Measurements from ENCODE around the gene TBC1D4. TPM values are rescaled to one million over a fixed set of nuclear protein-coding genes. Genes with fewer than 3 reads are reported as not detected.

TBC1D4 gene
- total and polyA plus RNA-seq, 10 of the 15 experiments (the other 5 are each of a cell fraction or from before 2014, with no cell fraction given): 11.0 to 38.6 (median 25.5) TPM

GRCh38 chr13:75461314-75461713, 20.7 kb downstream of the TBC1D4 start:
- H4K20me1 ChIP-seq (ENCODE audit: control insufficient read depth, insufficient read depth): no peaks in the 10 kb centered on the region
- peaks cover 16% of the 10 kb centered on the region for H3K4me1 ChIP-seq (ENCODE audit: control insufficient read depth, insufficient read depth, low read length)
- ChIA-PET POLR2A (interaction anchor here (1.2 kb wide), 1 partner anchor 22 kb away, joined by 3 read pairs; no protein-coding TSS in a partner anchor), CTCF (interaction anchor here (0.8 to 1.3 kb wide), 3 partner anchors 9 to 202 kb away, joined by 3 to 4 read pairs (median 3); no protein-coding TSS in a partner anchor), RAD21 (ENCODE audit: unreplicated experiment) (no interaction called here), SMC1A (ENCODE audit: uncharacterized antibody, unreplicated experiment) (interaction anchor here (1.0 to 1.3 kb wide), 2 partner anchors 9 to 22 kb away, joined by 3 read pairs; no protein-coding TSS in a partner anchor)
- FAIRE-seq (no peak), ATAC-seq (no peak), DNase-seq (ENCODE audit: low read depth, low spot score) (no peak)
- no peak overlapping the region for H3K27ac ChIP-seq (ENCODE audit: control insufficient read depth, insufficient read depth)
- TF ChIP-seq CEBPZ (IDR thresholded peaks at IDR 0.05; ENCODE audit: low read depth, low read length) (no peak), RELA (IDR thresholded peaks at IDR 0.05; ENCODE audit: borderline replicate concordance, partially characterized antibody) (no peak), RFX5 (IDR thresholded peaks at IDR 0.05; ENCODE audit: low read depth, low read length) (no peak), POLR2AphosphoS5 (IDR thresholded peaks at IDR 0.05; ENCODE audit: low read length) (no peak), BACH1 (IDR thresholded peaks at IDR 0.05; ENCODE audit: borderline replicate concordance) (no peak), NR2C2 (IDR thresholded peaks at IDR 0.05; ENCODE audit: borderline replicate concordance, control insufficient read depth, insufficient read length, low read depth) (no peak), KDM1A (IDR thresholded peaks at IDR 0.05; ENCODE audit: borderline replicate concordance) (no peak), PML (IDR thresholded peaks at IDR 0.05; ENCODE audit: low read length) (no peak), CHD1 (IDR thresholded peaks at IDR 0.05; ENCODE audit: low read depth, low read length) (no peak), RUNX3 (IDR thresholded peaks at IDR 0.05; ENCODE audit: low read length) (no peak)
- TF ChIP-seq, protein P1, sequence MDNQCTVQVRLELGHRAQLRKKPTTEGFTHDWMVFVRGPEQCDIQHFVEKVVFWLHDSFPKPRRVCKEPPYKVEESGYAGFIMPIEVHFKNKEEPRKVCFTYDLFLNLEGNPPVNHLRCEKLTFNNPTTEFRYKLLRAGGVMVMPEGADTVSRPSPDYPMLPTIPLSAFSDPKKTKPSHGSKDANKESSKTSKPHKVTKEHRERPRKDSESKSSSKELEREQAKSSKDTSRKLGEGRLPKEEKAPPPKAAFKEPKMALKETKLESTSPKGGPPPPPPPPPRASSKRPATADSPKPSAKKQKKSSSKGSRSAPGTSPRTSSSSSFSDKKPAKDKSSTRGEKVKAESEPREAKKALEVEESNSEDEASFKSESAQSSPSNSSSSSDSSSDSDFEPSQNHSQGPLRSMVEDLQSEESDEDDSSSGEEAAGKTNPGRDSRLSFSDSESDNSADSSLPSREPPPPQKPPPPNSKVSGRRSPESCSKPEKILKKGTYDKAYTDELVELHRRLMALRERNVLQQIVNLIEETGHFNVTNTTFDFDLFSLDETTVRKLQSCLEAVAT (IDR thresholded peaks at IDR 0.05): no peak
- TF ChIP-seq, protein P2, sequence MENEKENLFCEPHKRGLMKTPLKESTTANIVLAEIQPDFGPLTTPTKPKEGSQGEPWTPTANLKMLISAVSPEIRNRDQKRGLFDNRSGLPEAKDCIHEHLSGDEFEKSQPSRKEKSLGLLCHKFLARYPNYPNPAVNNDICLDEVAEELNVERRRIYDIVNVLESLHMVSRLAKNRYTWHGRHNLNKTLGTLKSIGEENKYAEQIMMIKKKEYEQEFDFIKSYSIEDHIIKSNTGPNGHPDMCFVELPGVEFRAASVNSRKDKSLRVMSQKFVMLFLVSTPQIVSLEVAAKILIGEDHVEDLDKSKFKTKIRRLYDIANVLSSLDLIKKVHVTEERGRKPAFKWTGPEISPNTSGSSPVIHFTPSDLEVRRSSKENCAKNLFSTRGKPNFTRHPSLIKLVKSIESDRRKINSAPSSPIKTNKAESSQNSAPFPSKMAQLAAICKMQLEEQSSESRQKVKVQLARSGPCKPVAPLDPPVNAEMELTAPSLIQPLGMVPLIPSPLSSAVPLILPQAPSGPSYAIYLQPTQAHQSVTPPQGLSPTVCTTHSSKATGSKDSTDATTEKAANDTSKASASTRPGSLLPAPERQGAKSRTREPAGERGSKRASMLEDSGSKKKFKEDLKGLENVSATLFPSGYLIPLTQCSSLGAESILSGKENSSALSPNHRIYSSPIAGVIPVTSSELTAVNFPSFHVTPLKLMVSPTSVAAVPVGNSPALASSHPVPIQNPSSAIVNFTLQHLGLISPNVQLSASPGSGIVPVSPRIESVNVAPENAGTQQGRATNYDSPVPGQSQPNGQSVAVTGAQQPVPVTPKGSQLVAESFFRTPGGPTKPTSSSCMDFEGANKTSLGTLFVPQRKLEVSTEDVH (IDR thresholded peaks at IDR 0.05; ENCODE audit: low read depth, partially characterized antibody): no peak
- no peak overlapping the region for H3K4me2 ChIP-seq (ENCODE audit: control insufficient read depth, insufficient read depth)
- peaks cover 13% of the 10 kb centered on the region for H3K79me2 ChIP-seq (ENCODE audit: control insufficient read depth, insufficient read depth, low read length)
- H3K27me3 ChIP-seq (replicated peaks in 1 of 2; ENCODE audit: control insufficient read depth in 2 of 2, insufficient read depth in 2 of 2, low read length in 1 of 2): no peaks in the 10 kb centered on the region
- no peak overlapping the region for H3K9ac ChIP-seq (ENCODE audit: control insufficient read depth, insufficient read depth, low read length)
- BruUV-seq (replicated peaks): no TSS peak
- no peaks in the 10 kb centered on the region; the same call in 1 of the 3 replicates for H3K9me3 ChIP-seq (replicated peaks; ENCODE audit: control insufficient read depth, insufficient read depth, low read length)
- H3K4me3 ChIP-seq: no peak overlapping the region
- intact Hi-C loops (cut with micrococcal nuclease; ENCODE audit: unreplicated experiment) (no loop called here), in situ Hi-C loops (cut with MboI) (no loop called here)
- peaks cover 0 to 3% of the 10 kb centered on the region in 2 experiments; a peak in 1 of 4 replicates for H3K36me3 ChIP-seq (ENCODE audit: control insufficient read depth in 2 of 2, insufficient read depth in 2 of 2, low read length in 1 of 2)
- no peak overlapping the region for H2AFZ ChIP-seq (ENCODE audit: control insufficient read depth, low read depth, low read length)

All from GM12878 (cell line).